Keratinocyte (primary cell): ENCODE measurements around the gene PIGC. TPM values are rescaled to one million over a fixed set of nuclear protein-coding genes. Genes with fewer than 3 reads are reported as not detected.

ENCODE experiments used
- DNase-seq: peaks from one replicate; pipeline ENCODE4 v3.0.0-alpha.2; 2011; ENCODE audit warnings: low read depth, missing footprints, low spot score
- FAIRE-seq: peaks from 2 replicates; lab custom pipeline; 2011; peaks lifted over from hg19 to GRCh38; lab: Jason Lieb, UNC
- H2AFZ ChIP-seq: 2 replicates; pipeline ENCODE4 v1.6.0; 2012; ENCODE audit warnings: low read length, control low read depth, inconsistent platforms; ENCODE audit not compliant: control insufficient read depth
- H3K27ac ChIP-seq: 2 replicates; pipeline ENCODE4 v1.5.1; 2011; ENCODE audit warnings: low read length; ENCODE audit not compliant: control insufficient read depth, insufficient read depth
- H3K27me3 ChIP-seq: 3 replicates; pipeline ENCODE4 v1.6.0; 2011; ENCODE audit warnings: low read length; ENCODE audit not compliant: control insufficient read depth, insufficient read depth; ENCODE audit errors: extremely low read depth
- H3K36me3 ChIP-seq, 2 experiments: 2 replicates in 1 of 2; 3 replicates in 1 of 2; pipeline ENCODE4 v1.5.1; 2011; ENCODE audit warnings: low read length in 2 of 2, mild to moderate bottlenecking in 1 of 2; ENCODE audit not compliant: control insufficient read depth in 2 of 2, insufficient read depth in 2 of 2; ENCODE audit errors: extremely low read depth in 1 of 2
- H3K4me1 ChIP-seq: 3 replicates; pipeline ENCODE4 v1.5.1; 2011; ENCODE audit warnings: low read length; ENCODE audit not compliant: control insufficient read depth, insufficient read depth; ENCODE audit errors: extremely low read depth
- H3K4me2 ChIP-seq: 3 replicates; pipeline ENCODE4 v1.6.0; 2011; ENCODE audit warnings: low read depth, low read length; ENCODE audit not compliant: control insufficient read depth, insufficient read depth; ENCODE audit errors: extremely low read depth
- H3K4me3 ChIP-seq, 3 experiments: fragments of 200-600 bp in 1 of 3; sonication (generic) in 1 of 3; 2 replicates in 2 of 3; 3 replicates in 1 of 3; pipeline ENCODE4 v1.5.1; 2011 to 2016; ENCODE audit warnings: low read length in 3 of 3, mild to moderate bottlenecking in 3 of 3, control low read depth in 2 of 3, inconsistent platforms in 1 of 3, low read depth in 1 of 3, mixed read lengths in 1 of 3, mixed run types in 1 of 3, moderate library complexity in 1 of 3; ENCODE audit not compliant: control insufficient read depth in 2 of 3, insufficient read depth in 2 of 3; ENCODE audit errors: extremely low read depth in 1 of 3
- H3K79me2 ChIP-seq: 2 replicates; pipeline ENCODE4 v1.6.0; 2012; ENCODE audit warnings: low read length; ENCODE audit not compliant: control insufficient read depth, insufficient read depth
- H3K9ac ChIP-seq: 3 replicates; pipeline ENCODE4 v1.6.0; 2011; ENCODE audit warnings: low read length; ENCODE audit not compliant: control insufficient read depth, insufficient read depth; ENCODE audit errors: extremely low read depth
- H3K9me1 ChIP-seq: 3 replicates; pipeline ENCODE4 v1.6.0; 2011; ENCODE audit warnings: low read length; ENCODE audit not compliant: control insufficient read depth, insufficient read depth; ENCODE audit errors: extremely low read depth
- H3K9me3 ChIP-seq: 2 replicates; pipeline ENCODE4 v1.5.1; 2012; ENCODE audit warnings: low read depth, low read length; ENCODE audit not compliant: control insufficient read depth
- H4K20me1 ChIP-seq: 3 replicates; pipeline ENCODE4 v1.6.0; 2011; ENCODE audit warnings: low read length; ENCODE audit not compliant: control insufficient read depth, insufficient read depth; ENCODE audit errors: extremely low read depth
- CTCF ChIP-seq, 3 experiments: IDR thresholded peaks in 1 of 3; conservative IDR thresholded peaks in 1 of 3; optimal IDR thresholded peaks in 1 of 3; 2 replicates in 2 of 3; 3 replicates in 1 of 3; pipeline versions ENCODE3 to v1.5.1; 2011; ENCODE audit warnings: low read length in 3 of 3, mild to moderate bottlenecking in 3 of 3, moderate library complexity in 2 of 3, control low read depth in 1 of 3, inconsistent platforms in 1 of 3; ENCODE audit not compliant: insufficient read depth in 2 of 3; ENCODE audit errors: extremely low read depth in 1 of 3
- EZH2 ChIP-seq: IDR thresholded peaks from one replicate; pipeline ENCODE4 v1.6.1; 2012; ENCODE audit warnings: inconsistent platforms, mild to moderate bottlenecking, low read length, moderate library complexity
- dilution Hi-C: fragments of 300-500 bp; cut with MboI; formaldehyde crosslinking; loops from one replicate; pipeline ENCODE4 v1.7.0; 2020; ENCODE audit warnings: low sequenced_read_pairs; ENCODE audit not compliant: extremely low pct_ligation_motif_present
- polyA plus RNA-seq, 5 experiments: library from polyadenylated mRNA; depleted of rRNA in 3 of 5; stranded (reverse) in 3 of 5; stranded (forward) in 1 of 5; unstranded in 1 of 5; fragments of >200 nt; gene quantifications; 1 replicate in 1 of 5; 2 replicates in 3 of 5; 3 replicates in 1 of 5; pipeline versions ENCODE4 v1.2.1 to v1.2.3, GENCODE V29; 2011 to 2012; ENCODE audit warnings: missing spikeins in 2 of 5, low read depth in 1 of 5, low replicate concordance in 1 of 5

Gene PIGC
- polyA plus RNA-seq, 1 donor (not counting 4 experiments of a cell fraction or from before 2014, with no cell fraction given): 21.6 TPM

- Histone ChIP-seq H3K9me3 (no peaks in the 10 kb centered on the region), H3K4me3 (no peak overlapping the region), H3K4me2 (no peak overlapping the region), H3K9ac (no peak overlapping the region), H3K4me1 (peaks cover 11% of the 10 kb centered on the region), H2AFZ (no peak overlapping the region), H3K9me1 (no peaks in the 10 kb centered on the region), H3K36me3 (no peaks in the 10 kb centered on the region), H4K20me1 (no peaks in the 10 kb centered on the region), H3K79me2 (no peaks in the 10 kb centered on the region), H3K27me3 (no peaks in the 10 kb centered on the region), H3K27ac (no peak overlapping the region)
- no peak for FAIRE-seq
- DNase-seq: no peak
- no peak for TF ChIP-seq CTCF (optimal IDR thresholded peaks at IDR 0.05 in 1 of 3, IDR thresholded peaks at IDR 0.05 in 1 of 3, conservative IDR thresholded peaks at IDR 0.05 in 1 of 3; ENCODE audit: extremely low read depth in 1 of 3, insufficient read depth in 2 of 3, low read length in 3 of 3)
- dilution Hi-C loops: no loop called here
Observed at GRCh38 chr1:172483448-172483847, 39.6 kb upstream of the PIGC start.

DNA sequence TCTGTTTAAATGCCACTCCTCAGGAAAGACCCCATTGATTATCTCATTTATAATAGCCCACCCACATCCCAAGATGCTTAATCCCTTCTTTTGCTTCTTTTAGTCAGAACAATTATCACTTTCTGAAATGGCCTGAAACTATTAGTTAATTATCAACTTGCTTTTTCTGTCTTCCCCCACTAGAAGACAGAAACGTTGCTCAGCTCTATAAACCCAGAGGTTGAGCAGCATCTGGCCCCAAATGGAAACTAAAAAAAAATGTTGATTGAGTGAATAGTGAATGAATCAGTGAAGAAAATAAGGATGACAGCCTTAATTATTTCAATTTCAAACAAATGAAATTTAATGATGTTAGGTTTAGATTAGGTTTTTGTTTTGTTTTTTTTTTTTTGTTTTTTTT lies 38.2 kb upstream of the PIGC start:
- Histone ChIP-seq H4K20me1 (no peaks in the 10 kb centered on the region), H3K9ac (no peak overlapping the region), H3K4me2 (no peak overlapping the region), H3K27ac (no peak overlapping the region), H3K9me1 (no peaks in the 10 kb centered on the region), H3K36me3 (no peaks in the 10 kb centered on the region), H3K27me3 (no peaks in the 10 kb centered on the region), H3K9me3 (no peaks in the 10 kb centered on the region), H3K4me3 (no peak overlapping the region), H3K4me1 (peaks cover 25% of the 10 kb centered on the region), H3K79me2 (no peaks in the 10 kb centered on the region), H2AFZ (no peak overlapping the region)
- TF ChIP-seq EZH2 (no peak), CTCF (optimal IDR thresholded peaks at IDR 0.05 in 1 of 3, IDR thresholded peaks at IDR 0.05 in 1 of 3, conservative IDR thresholded peaks at IDR 0.05 in 1 of 3; ENCODE audit: extremely low read depth in 1 of 3, insufficient read depth in 2 of 3, low read length in 3 of 3) (no peak)
- DNase-seq (no peak), FAIRE-seq (no peak)
- dilution Hi-C loops: no loop called here
